ENCODE data around the gene CITED2.

CITED2 gene

DNA sequence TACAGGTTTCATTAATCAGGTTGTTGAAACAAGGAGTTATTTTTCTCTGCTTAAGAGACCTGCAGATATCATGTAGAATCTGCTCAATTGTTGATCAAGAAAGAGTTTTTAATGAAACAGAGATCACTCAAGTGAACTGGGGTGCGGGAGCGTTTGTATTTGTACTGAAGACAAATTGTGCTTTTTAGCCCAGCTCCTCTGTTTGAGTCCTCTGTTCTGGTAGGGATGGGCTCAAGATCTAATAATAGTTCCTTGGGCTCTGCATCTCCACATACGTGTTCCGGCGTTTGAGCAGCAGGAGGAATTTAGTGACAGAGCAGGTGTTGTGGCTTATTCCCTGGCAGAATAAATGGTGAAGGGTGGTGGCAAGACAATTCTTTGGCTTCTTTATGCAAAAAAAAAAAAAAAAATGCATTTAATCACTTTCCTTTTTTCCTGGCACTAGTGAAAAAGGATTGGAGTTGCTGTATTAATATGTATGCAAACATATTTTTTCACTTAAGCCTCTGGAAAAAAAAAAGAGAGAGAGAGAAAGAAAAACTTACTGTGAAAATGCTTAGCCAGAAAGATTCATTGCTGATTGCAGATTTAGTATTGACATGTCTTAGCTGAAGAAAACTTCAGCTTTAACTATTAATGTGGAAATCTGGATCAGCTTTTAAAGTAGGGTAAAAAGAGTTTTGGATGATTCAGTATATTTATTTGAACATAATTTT is 4.0 kb downstream of the CITED2 start:
- TF ChIP-seq, protein P1, sequence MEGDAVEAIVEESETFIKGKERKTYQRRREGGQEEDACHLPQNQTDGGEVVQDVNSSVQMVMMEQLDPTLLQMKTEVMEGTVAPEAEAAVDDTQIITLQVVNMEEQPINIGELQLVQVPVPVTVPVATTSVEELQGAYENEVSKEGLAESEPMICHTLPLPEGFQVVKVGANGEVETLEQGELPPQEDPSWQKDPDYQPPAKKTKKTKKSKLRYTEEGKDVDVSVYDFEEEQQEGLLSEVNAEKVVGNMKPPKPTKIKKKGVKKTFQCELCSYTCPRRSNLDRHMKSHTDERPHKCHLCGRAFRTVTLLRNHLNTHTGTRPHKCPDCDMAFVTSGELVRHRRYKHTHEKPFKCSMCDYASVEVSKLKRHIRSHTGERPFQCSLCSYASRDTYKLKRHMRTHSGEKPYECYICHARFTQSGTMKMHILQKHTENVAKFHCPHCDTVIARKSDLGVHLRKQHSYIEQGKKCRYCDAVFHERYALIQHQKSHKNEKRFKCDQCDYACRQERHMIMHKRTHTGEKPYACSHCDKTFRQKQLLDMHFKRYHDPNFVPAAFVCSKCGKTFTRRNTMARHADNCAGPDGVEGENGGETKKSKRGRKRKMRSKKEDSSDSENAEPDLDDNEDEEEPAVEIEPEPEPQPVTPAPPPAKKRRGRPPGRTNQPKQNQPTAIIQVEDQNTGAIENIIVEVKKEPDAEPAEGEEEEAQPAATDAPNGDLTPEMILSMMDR (IDR thresholded peaks at IDR 0.05; ENCODE audit: low read depth, low read length) = no peak
- peak; percentile 32 for DNase-seq (ENCODE audit: extremely low read depth, low read depth)

DNA sequence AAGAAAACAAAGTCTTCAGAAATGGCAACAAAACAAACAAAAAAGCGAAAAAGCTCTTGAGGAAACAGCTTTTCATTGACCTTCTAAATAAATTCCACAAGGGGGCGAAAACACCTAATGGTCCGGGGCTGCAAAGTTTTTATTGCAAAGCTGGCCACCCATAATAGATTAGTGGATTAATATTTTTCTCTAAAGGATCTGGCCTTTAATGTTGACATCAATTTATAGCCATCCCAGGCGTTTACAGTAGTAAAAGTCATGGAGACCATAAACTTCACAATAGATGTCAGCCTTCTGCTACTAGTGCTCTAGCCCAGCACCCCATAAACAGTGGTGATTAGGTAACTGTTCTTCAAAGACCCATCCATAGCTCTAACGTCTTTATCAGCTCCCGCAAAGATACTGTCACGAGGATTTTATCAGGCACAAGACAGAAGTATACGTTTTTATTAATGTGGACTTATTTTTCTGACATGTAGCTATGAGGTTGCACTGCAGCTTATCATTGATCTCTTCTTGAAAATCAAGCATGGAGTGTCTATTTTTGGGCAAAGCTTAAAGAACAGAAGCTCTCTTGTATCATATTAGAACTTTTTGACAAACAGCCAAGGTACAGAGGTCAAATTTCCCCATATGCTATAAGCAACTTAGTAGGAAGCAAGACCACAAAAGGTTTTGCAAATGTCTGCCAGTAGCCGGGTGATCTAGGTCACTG is 4.7 kb downstream of the CITED2 start:
- peak; percentile 32 for DNase-seq (ENCODE audit: extremely low read depth, low read depth)
- TF ChIP-seq, protein P1 (IDR thresholded peaks at IDR 0.05; ENCODE audit: low read depth, low read length) = peak; percentile 55

DNA sequence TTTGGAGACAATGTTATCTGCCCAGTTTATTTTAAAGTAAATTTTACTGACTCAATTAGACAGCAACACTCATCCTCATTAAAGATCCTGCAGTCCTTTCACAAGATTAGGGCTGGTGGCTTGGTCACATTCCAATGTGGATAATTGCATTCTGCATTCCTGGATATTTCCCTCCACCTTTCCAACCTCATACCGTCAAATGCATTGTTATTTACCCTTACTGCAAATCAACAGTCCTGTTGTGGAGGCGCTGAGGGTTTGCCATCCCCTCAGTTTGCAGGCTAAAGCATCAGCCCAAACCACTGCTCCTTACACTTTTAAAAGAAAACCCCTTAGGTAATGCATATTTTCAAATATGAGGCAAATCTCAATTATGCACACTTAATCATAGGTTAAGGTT is 5.4 kb downstream of the CITED2 start:
- TF ChIP-seq, protein P1 (IDR thresholded peaks at IDR 0.05; ENCODE audit: low read depth, low read length) = no peak
- no peak for DNase-seq (ENCODE audit: extremely low read depth, low read depth)

DNA sequence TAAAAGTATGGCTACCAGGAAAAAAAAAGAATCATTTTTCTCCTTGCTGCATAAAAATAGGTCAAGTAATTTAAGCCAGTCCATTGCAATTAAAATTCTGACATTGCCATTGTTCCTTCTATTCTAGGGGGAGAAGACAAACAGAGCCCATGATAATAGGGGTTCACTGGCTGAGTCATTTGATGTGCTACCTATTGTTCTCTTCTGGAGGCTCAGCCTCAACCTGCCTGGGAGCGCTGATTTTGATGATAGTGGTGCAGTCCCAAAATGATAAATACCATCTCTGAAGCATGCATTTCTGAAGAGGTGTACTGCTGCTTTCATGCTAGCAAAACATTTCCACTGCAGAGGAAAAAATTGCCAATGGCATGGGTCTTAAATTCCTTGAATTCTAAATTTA is 5.8 kb downstream of the CITED2 start:
- TF ChIP-seq, protein P1 (IDR thresholded peaks at IDR 0.05; ENCODE audit: low read depth, low read length) = no peak
- no peak for DNase-seq (ENCODE audit: extremely low read depth, low read depth)

DNA sequence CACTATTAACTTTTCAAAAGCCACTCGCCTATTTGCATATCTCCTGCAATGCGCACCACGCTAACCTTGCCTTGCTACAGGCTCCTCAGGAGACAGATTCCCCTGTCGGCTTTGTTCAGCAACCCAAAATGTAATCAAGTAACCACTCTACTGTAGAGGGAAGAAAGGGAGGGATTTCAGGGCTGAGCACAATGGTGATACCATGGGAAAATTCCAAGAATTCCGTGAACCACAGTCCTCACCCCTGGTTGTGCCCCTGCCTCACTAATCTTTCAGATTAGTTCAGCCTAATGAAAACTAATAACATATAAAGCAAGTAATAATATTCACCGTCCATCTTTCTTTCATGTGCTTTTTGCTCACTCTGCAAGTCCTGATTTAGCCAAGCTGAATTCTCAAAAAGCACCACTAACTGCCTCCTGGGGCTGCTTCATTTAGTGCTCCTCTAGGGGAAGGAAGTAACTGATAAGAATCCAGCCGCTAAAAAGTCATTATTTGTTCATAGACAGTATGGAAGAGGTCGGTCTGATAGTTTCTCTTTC is 6.6 kb downstream of the CITED2 start:
- DNase-seq (ENCODE audit: extremely low read depth, low read depth) = no peak
- TF ChIP-seq, protein P1 (IDR thresholded peaks at IDR 0.05; ENCODE audit: low read depth, low read length) = no peak

DNA sequence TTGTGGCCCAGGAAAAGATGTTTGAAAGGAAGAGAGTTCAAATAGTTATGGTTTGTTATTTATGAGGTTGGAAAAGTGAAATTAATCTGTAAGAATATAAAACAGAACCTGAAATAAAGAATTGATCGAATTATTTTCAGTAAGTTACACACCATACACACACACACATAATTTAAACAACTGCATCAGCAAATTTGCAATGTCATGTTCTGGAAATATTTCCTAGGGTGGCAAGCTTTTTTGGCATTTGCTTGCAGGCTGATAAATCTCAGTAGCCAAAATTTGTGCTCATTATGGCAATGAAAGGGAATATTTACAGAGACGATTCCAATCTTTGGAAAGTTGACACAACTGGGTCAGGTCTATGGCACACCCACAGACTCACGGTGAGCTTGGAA is 9.5 kb downstream of the CITED2 start:
- TF ChIP-seq, protein P1 (IDR thresholded peaks at IDR 0.05; ENCODE audit: low read depth, low read length) = no peak
- no peak for DNase-seq (ENCODE audit: extremely low read depth, low read depth)

Measured in AG09319 (cell line).